HEK293 (cell line): ENCODE results near the gene SHISAL2A.
"Not testable (repeated sequence)": the region's sequence is repeated elsewhere in the genome, so short reads cannot be mapped to it uniquely, and the experiment has no call there.

Experiments used
- CTCF ChIA-PET: fragments of 350-600 bp; formaldehyde crosslinking; extraction: SDS; loops from one replicate; lab custom pipeline; 2021; ENCODE audit warnings: antibody characterized with exemption; lab: Yijun Ruan, JAX
- POLR2A ChIA-PET: fragments of 300-600 bp; formaldehyde crosslinking; extraction: SDS; loops from one replicate; lab custom pipeline; 2020; ENCODE audit warnings: antibody characterized with exemption, inconsistent platforms; lab: Yijun Ruan, JAX
- H3K27ac ChIP-seq: fragments of 200-500 bp; sonication (Bioruptor generic); 2 replicates; pipeline ENCODE4 v1.5.1; 2014; ENCODE audit warnings: low read depth, low read length, control low read depth, inconsistent platforms; ENCODE audit errors: extremely low read depth
- H3K36me3 ChIP-seq, 2 experiments: fragments of 200-500 bp in 1 of 2; sonication (Bioruptor generic) in 1 of 2; 1 replicate in 1 of 2; 2 replicates in 1 of 2; pipeline ENCODE4 v1.5.1; 2014 to 2017; ENCODE audit warnings: inconsistent platforms in 2 of 2, low read length in 2 of 2; ENCODE audit not compliant: control insufficient read depth in 2 of 2, insufficient read depth in 1 of 2
- H3K4me1 ChIP-seq: fragments of 200-500 bp; sonication (Bioruptor generic); 2 replicates; pipeline ENCODE4 v1.5.1; 2014; ENCODE audit warnings: mild to moderate bottlenecking, low read length, inconsistent platforms; ENCODE audit not compliant: control insufficient read depth, insufficient read depth
- H3K4me3 ChIP-seq: 2 replicates; pipeline ENCODE4 v1.5.1; 2011; ENCODE audit warnings: low read depth, mild to moderate bottlenecking, control low read depth, low read length, moderate library complexity
- H3K9me3 ChIP-seq: fragments of 200-500 bp; sonication (Bioruptor generic); 2 replicates; pipeline ENCODE4 v1.5.1; 2014; ENCODE audit warnings: low read depth, low read length, inconsistent platforms; ENCODE audit not compliant: control insufficient read depth, insufficient read depth
- CTCF ChIP-seq: fragments of 450-650 bp; formaldehyde crosslinking; IDR thresholded peaks from 2 replicates; pipeline ENCODE4 v1.5.1; 2016; ENCODE audit warnings: missing biosample characterization, missing genetic modification characterization
- GFI1B ChIP-seq: fragments of 450-650 bp; formaldehyde crosslinking; IDR thresholded peaks from 2 replicates; pipeline ENCODE4 v1.5.1; 2016; ENCODE audit warnings: missing biosample characterization, missing genetic modification characterization
- KLF8 ChIP-seq: fragments of 450-650 bp; formaldehyde crosslinking; IDR thresholded peaks from 2 replicates; pipeline ENCODE4 v1.5.1; 2016; ENCODE audit warnings: missing biosample characterization, missing genetic modification characterization
- OSR2 ChIP-seq: fragments of 450-650 bp; formaldehyde crosslinking; IDR thresholded peaks from 2 replicates; pipeline ENCODE4 v1.5.1; 2016; ENCODE audit warnings: missing biosample characterization, missing genetic modification characterization
- SETDB1 ChIP-seq: IDR thresholded peaks from one replicate; pipeline ENCODE4 v1.6.1; 2017; ENCODE audit warnings: mild to moderate bottlenecking, low read length, moderate library complexity, mixed read lengths; ENCODE audit not compliant: insufficient read length
- SP3 ChIP-seq: fragments of 450-650 bp; formaldehyde crosslinking; IDR thresholded peaks from 2 replicates; pipeline ENCODE4 v1.5.1; 2016; ENCODE audit warnings: missing biosample characterization, missing genetic modification characterization
- ZBTB17 ChIP-seq: fragments of 450-650 bp; formaldehyde crosslinking; IDR thresholded peaks from 2 replicates; pipeline ENCODE4 v1.5.1; 2016; ENCODE audit warnings: missing biosample characterization, missing genetic modification characterization
- ZNF121 ChIP-seq: fragments of 450-650 bp; formaldehyde crosslinking; IDR thresholded peaks from 2 replicates; pipeline ENCODE4 v1.5.1; 2016; ENCODE audit warnings: missing biosample characterization, missing genetic modification characterization
- ZNF146 ChIP-seq: fragments of 450-650 bp; formaldehyde crosslinking; IDR thresholded peaks from 2 replicates; pipeline ENCODE4 v1.5.1; 2016; ENCODE audit warnings: missing biosample characterization, missing genetic modification characterization
- ZNF155 ChIP-seq: fragments of 450-650 bp; formaldehyde crosslinking; IDR thresholded peaks from 2 replicates; pipeline ENCODE4 v1.5.1; 2016; ENCODE audit warnings: missing biosample characterization, missing genetic modification characterization
- ZNF2 ChIP-seq: fragments of 450-650 bp; formaldehyde crosslinking; IDR thresholded peaks from 2 replicates; pipeline ENCODE4 v1.5.1; 2016; ENCODE audit warnings: missing biosample characterization, missing genetic modification characterization
- ZNF280D ChIP-seq: fragments of 450-650 bp; formaldehyde crosslinking; IDR thresholded peaks from 2 replicates; pipeline ENCODE4 v1.5.1; 2016; ENCODE audit warnings: missing biosample characterization, missing genetic modification characterization
- ZNF366 ChIP-seq: fragments of 450-650 bp; formaldehyde crosslinking; conservative IDR thresholded peaks from 2 replicates; pipeline ENCODE4 v1.5.1; 2016; ENCODE audit warnings: missing biosample characterization, missing genetic modification characterization
- ZNF391 ChIP-seq: fragments of 450-650 bp; formaldehyde crosslinking; IDR thresholded peaks from 2 replicates; pipeline ENCODE4 v1.5.1; 2016; ENCODE audit warnings: low read depth, missing biosample characterization, missing genetic modification characterization, borderline replicate concordance
- ZNF585B ChIP-seq: fragments of 450-650 bp; formaldehyde crosslinking; IDR thresholded peaks from 2 replicates; pipeline ENCODE4 v1.5.1; 2016; ENCODE audit warnings: missing biosample characterization, missing genetic modification characterization
- ZNF654 ChIP-seq: fragments of 450-650 bp; formaldehyde crosslinking; IDR thresholded peaks from 2 replicates; pipeline ENCODE4 v1.5.1; 2016; ENCODE audit warnings: low read depth, missing biosample characterization, missing genetic modification characterization
- ZNF660 ChIP-seq: fragments of 450-650 bp; IDR thresholded peaks from 2 replicates; pipeline ENCODE4 v1.5.1; 2018; ENCODE audit warnings: missing biosample characterization, mild to moderate bottlenecking, missing genetic modification characterization
- TF ChIP-seq, protein P1 (sequence below): fragments of 450-650 bp; formaldehyde crosslinking; IDR thresholded peaks from 2 replicates; pipeline ENCODE4 v1.5.1; 2016; ENCODE audit warnings: missing biosample characterization, missing genetic modification characterization
- TF ChIP-seq, protein P2 (sequence below): fragments of 450-650 bp; formaldehyde crosslinking; IDR thresholded peaks from 2 replicates; pipeline ENCODE4 v1.5.1; 2016; ENCODE audit warnings: missing biosample characterization, missing genetic modification characterization

SHISAL2A gene

GRCh38 chr1:52683367-52683940, 50.5 kb downstream of the SHISAL2A start:
- ChIA-PET CTCF (interaction anchor here (0.5 to 0.6 kb wide), 2 partner anchors 64 to 400 kb away, joined by 3 read pairs; no protein-coding TSS in a partner anchor), POLR2A (no interaction called here)
- TF ChIP-seq ZNF146 (tag by site-specific recombination): peak; percentile 99
- TF ChIP-seq, protein P1, sequence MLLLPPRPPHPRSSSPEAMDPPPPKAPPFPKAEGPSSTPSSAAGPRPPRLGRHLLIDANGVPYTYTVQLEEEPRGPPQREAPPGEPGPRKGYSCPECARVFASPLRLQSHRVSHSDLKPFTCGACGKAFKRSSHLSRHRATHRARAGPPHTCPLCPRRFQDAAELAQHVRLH: 0 out of 2 replicates have a peak, but pooled peaks have one; percentile 47
- TF ChIP-seq ZNF155 (tag by site-specific recombination): no peak
- TF ChIP-seq ZNF280D (tag by site-specific recombination): peak; percentile 85; the same call in 1 of the 2 replicates

GRCh38 chr1:52684545-52684944, 51.6 kb downstream of the SHISAL2A start:
- Histone ChIP-seq H3K36me3 (peaks cover 22 to 37% of the 10 kb centered on the region in 2 experiments), H3K4me3 (no peak overlapping the region), H3K9me3 (no peaks in the 10 kb centered on the region), H3K4me1 (no peaks in the 10 kb centered on the region), H3K27ac (no peak overlapping the region)
- TF ChIP-seq KLF8 (tag by site-specific recombination) (no peak), SP3 (no peak), GFI1B (tag by site-specific recombination) (no peak)
- TF ChIP-seq, protein P1: no peak
- ChIA-PET CTCF (interaction anchor here (0.7 to 0.8 kb wide), 2 partner anchors 88 to 177 kb away, joined by 3 read pairs; no protein-coding TSS in a partner anchor), POLR2A (interaction anchor here (0.7 kb wide), 1 partner anchor 18 kb away, joined by 3 read pairs; no protein-coding TSS in a partner anchor)

More at GRCh38 chr1:52683367-52683940, 50.5 kb downstream of the SHISAL2A start:
- peaks cover 21 to 30% of the 10 kb centered on the region in 2 experiments for H3K36me3 ChIP-seq
- H3K4me1 ChIP-seq: no peaks in the 10 kb centered on the region
- no peaks in the 10 kb centered on the region for H3K9me3 ChIP-seq
- no peak overlapping the region for H3K4me3 ChIP-seq
- no peak overlapping the region for H3K27ac ChIP-seq

DNA sequence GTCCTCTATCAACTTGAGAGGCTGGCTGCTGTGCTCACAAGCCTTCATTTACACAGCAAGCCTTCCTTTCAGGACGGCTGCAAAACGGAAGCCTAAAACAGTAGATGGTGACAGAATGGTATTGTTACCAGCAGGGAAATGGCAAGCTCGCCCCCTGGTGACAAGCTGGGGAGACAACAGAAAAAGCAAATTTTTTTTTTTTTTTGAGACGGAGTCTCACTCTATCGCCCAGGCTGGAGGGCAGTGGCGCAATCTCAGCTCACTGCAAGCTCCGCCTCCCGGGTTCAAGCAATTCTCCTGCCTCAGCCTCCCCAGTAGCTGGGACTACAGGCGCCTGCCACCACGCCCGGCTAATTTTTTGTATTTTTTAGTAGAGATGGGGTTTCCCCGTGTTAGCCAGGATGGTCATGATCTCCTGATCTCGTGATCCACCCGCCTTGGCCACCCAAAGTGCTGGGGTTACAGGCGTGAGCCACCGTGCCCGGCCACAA, 53.3 kb downstream of the SHISAL2A start:
- TF ChIP-seq ZBTB17 (tag by site-specific recombination): peak; percentile 39
- 0 out of 2 replicates have a peak, but pooled peaks have one; percentile 25 for TF ChIP-seq ZNF2 (tag by site-specific recombination)
- peak; percentile 63 for TF ChIP-seq SETDB1
- TF ChIP-seq CTCF (tag by site-specific recombination): peak; percentile 84
- TF ChIP-seq, protein P2, sequence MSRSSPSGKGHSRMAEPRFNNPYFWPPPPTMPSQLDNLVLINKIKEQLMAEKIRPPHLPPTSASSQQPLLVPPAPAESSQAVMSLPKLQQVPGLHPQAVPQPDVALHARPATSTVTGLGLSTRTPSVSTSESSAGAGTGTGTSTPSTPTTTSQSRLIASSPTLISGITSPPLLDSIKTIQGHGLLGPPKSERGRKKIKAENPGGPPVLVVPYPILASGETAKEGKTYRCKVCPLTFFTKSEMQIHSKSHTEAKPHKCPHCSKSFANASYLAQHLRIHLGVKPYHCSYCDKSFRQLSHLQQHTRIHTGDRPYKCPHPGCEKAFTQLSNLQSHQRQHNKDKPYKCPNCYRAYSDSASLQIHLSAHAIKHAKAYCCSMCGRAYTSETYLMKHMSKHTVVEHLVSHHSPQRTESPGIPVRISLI (tag by site-specific recombination): peak; percentile 90
- peak; percentile 77 for TF ChIP-seq ZNF121 (tag by site-specific recombination)
- TF ChIP-seq ZNF366 (tag by site-specific recombination): peak; percentile 38; the same call in 1 of the 2 replicates
- TF ChIP-seq ZNF660 (tag by site-specific recombination): peak; percentile 37; the same call in 1 of the 2 replicates
- TF ChIP-seq OSR2 (tag by site-specific recombination): peak; percentile 57
- 0 out of 2 replicates have a peak, but pooled peaks have one; percentile 43 for TF ChIP-seq ZNF391 (tag by site-specific recombination)
- peak; percentile 89 for TF ChIP-seq ZNF654 (tag by site-specific recombination)
- peak; percentile 61 for TF ChIP-seq ZNF585B
- TF ChIP-seq, all 188 proteins: peak for 12; not testable (repeated sequence) for 176
- H3K4me1 ChIP-seq, H3K4me3 ChIP-seq, H3K27ac ChIP-seq, H3K9me3 ChIP-seq: not testable (repeated sequence)
- peaks cover 36 to 52% of the 10 kb centered on the region in 2 experiments for H3K36me3 ChIP-seq
- ChIA-PET CTCF (interaction anchor here (0.6 to 1.4 kb wide), 20 partner anchors 10 to 594 kb away, joined by 3 to 8 read pairs (median 3); partner anchors contain the start of genes ORC1, PRPF38A and TUT4), POLR2A (interaction anchor here (0.6 to 1.2 kb wide), 3 partner anchors 133 to 436 kb away, joined by 3 to 7 read pairs (median 4); partner anchors contain the start of genes ORC1 and TUT4)
